ENCODE measurements around the gene JUNB. TPM values are rescaled to one million over a fixed set of nuclear protein-coding genes. Genes with fewer than 3 reads are reported as not detected.

Gene JUNB
- total RNA-seq, 1 experiment from 2014 or later, result 49.7 TPM

DNA sequence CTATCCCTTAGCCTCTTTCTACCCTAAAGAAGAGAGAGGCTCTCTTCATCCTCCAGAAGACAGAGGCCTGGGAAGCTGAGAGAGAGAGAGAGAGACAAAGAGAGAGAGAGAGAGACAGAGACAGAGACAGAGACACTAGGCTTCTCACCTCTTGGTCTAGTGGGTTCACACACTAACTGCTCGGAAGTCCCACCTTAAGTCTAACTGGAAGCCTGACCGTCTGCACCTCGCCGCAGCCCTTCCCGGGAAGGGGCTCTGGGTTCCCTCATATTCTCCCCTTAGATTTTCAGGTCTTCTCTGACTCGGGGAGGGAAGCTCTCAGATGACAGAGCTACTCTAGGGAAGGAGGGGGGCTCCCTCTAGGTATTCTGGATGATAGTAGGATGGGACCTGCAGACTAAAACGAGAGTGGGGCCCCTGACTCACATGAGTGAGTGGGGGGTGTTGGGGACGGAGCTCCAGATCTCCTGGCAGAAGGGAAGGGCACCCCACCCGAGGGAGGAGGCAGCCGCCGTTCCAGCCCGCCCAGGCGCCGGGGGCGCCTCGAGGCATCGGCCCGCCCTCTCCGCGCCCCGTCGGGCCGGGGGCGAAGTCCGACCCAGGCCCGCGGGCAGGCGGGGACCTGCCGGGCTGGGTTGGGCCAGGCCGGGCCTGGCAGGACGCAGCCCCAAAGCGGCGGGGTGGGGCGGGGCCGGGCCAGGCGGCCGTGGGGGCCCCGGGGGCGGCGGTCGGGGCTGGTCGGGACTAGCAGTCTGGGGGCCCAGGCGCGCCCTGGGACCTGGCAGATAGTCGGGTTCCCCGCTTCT is 2.0 kb upstream of the JUNB start:
- DNase-seq (ENCODE audit: low read depth, low spot score) (no peak), ATAC-seq (peak; percentile 3)
- no peaks in the 10 kb centered on the region for H3K9me3 ChIP-seq (ENCODE audit: control insufficient read depth, insufficient read depth, low read depth, low read length)
- CTCF ChIA-PET, result interaction anchor here (0.9 to 1.1 kb wide), 2 partner anchors 12 to 16 kb away, joined by 3 to 4 read pairs; no protein-coding TSS in a partner anchor
- intact Hi-C loops (cut with micrococcal nuclease; ENCODE audit: unreplicated experiment) (no loop called here), in situ Hi-C loops (cut with HindIII; ENCODE audit: low pct_unique_long_range_greater_than_20kb, low sequenced_read_pairs) (no loop called here)
- BruUV-seq (replicated peaks), result no TSS peak
- peak overlapping the region; percentile 99 for H3K27ac ChIP-seq (ENCODE audit: low read length)
- POLR2A ChIA-PET, result interaction anchor here (0.6 to 0.7 kb wide), 4 partner anchors 10 to 1683 kb away, joined by 3 to 10 read pairs (median 3); no protein-coding TSS in a partner anchor
- peak overlapping the region; percentile 51 to 75 for H3K4me3 ChIP-seq (ENCODE audit: low read depth in 2 of 2, low read length in 2 of 2)
- H3K36me3 ChIP-seq (ENCODE audit: control insufficient read depth, insufficient read depth, low read length), result peaks cover 2% of the 10 kb centered on the region
- no peaks in the 10 kb centered on the region for H3K27me3 ChIP-seq (ENCODE audit: control insufficient read depth, insufficient read depth, low read length)
- TF ChIP-seq POLR2AphosphoS5 (IDR thresholded peaks at IDR 0.05; ENCODE audit: low read depth, low read length), result no peak
- TF ChIP-seq CTCF (IDR thresholded peaks at IDR 0.05), result no peak
- no peak for TF ChIP-seq TCF7L2 (IDR thresholded peaks at IDR 0.05; ENCODE audit: low read depth, low read length)
- no peak for TF ChIP-seq SIN3A (IDR thresholded peaks at IDR 0.05; ENCODE audit: borderline replicate concordance, insufficient read depth, low read depth, low read length)
- TF ChIP-seq REST (IDR thresholded peaks at IDR 0.05; ENCODE audit: insufficient read depth in 1 of 2, low read depth in 2 of 2, low read length in 1 of 2), result no peak
- H3K4me1 ChIP-seq (ENCODE audit: control insufficient read depth, insufficient read depth, low read length), result peaks cover 48% of the 10 kb centered on the region

DNA sequence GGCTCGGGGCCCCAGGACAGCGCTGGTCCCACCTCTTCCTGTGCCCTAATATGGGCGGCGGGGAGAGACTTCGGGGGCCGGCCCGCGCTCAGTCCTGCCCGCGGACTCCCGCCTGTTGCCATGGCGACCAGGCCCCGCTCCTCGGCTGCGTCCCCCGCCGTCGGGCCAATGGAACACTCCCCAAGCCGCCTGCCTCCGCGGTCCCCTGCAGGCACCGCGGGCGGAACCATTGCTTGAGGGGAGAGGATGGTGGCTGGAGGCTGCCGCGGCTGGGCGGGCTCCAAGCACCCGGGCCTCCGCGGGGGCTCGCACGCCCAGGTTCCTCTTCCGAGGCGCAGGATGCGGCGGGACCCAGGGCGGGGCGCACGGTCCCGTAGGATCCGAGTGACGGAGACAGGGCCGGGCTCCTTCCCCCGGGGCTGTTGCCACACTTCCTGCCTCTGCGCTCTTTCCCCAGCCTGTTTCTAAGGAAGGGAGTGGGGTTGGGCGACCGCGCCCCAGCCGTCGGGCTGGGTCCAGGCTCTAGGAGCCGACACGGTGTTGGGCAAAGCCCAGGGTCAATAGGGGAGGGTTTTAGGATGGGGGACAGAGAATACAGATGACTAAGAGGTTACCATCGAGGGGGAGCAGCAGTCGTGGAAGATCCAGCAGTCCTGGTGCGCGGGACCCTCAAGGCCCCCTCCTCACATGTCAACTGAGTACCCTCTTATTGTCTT is 1.2 kb upstream of the JUNB start:
- TF ChIP-seq SIN3A (IDR thresholded peaks at IDR 0.05; ENCODE audit: borderline replicate concordance, insufficient read depth, low read depth, low read length) (0 out of 2 replicates have a peak, but pooled peaks have one; percentile 40), CTCF (IDR thresholded peaks at IDR 0.05) (no peak), REST (IDR thresholded peaks at IDR 0.05; ENCODE audit: insufficient read depth in 1 of 2, low read depth in 2 of 2, low read length in 1 of 2) (peak in 1 of 2 experiments; percentile 53; a peak in 1 of 4 replicates), POLR2AphosphoS5 (IDR thresholded peaks at IDR 0.05; ENCODE audit: low read depth, low read length) (0 out of 2 replicates have a peak, but pooled peaks have one; percentile 23), TCF7L2 (IDR thresholded peaks at IDR 0.05; ENCODE audit: low read depth, low read length) (no peak)
- BruUV-seq (replicated peaks), result no TSS peak
- no peaks in the 10 kb centered on the region for H3K9me3 ChIP-seq (ENCODE audit: control insufficient read depth, insufficient read depth, low read depth, low read length)
- POLR2A ChIA-PET, result interaction anchor here (0.6 to 0.7 kb wide), 2 partner anchors 11 to 24 kb away, joined by 3 read pairs; no protein-coding TSS in a partner anchor
- H3K36me3 ChIP-seq (ENCODE audit: control insufficient read depth, insufficient read depth, low read length), result peaks cover 2% of the 10 kb centered on the region
- peak overlapping the region; percentile 66 to 75 for H3K4me3 ChIP-seq (ENCODE audit: low read depth in 2 of 2, low read length in 2 of 2)
- ATAC-seq (peak; percentile 64), DNase-seq (ENCODE audit: low read depth, low spot score) (no peak)
- peak overlapping the region; percentile 82 for H3K27ac ChIP-seq (ENCODE audit: low read length)
- intact Hi-C loops (cut with micrococcal nuclease; ENCODE audit: unreplicated experiment) (no loop called here), in situ Hi-C loops (cut with HindIII; ENCODE audit: low pct_unique_long_range_greater_than_20kb, low sequenced_read_pairs) (no loop called here)
- H3K4me1 ChIP-seq (ENCODE audit: control insufficient read depth, insufficient read depth, low read length), result peaks cover 44% of the 10 kb centered on the region
- CTCF ChIA-PET, result interaction anchor here (0.6 to 1.1 kb wide), 2 partner anchors 12 to 76 kb away, joined by 3 to 4 read pairs; no protein-coding TSS in a partner anchor
- H3K27me3 ChIP-seq (ENCODE audit: control insufficient read depth, insufficient read depth, low read length), result no peaks in the 10 kb centered on the region
